A673 (cell line): ENCODE measurements around the gene EPO. TPM values are rescaled to one million over a fixed set of nuclear protein-coding genes. Genes with fewer than 3 reads are reported as not detected.
A peak's percentile ranks its signal among the peaks of the same experiment; 100 is the strongest.

Experiments used
- BruUV-seq: library from RNA; stranded (reverse); fragments of 400-500 nt; replicated peaks from 2 replicates; lab custom pipeline; 2021; lab: Mats Ljungman, UMichigan
- CTCF ChIA-PET: fragments of 300-600 bp; sonication (Branson Sonifier 250); formaldehyde crosslinking; loops from one replicate; lab custom pipeline; 2022; ENCODE audit warnings: antibody characterized with exemption; lab: Charles Lee
- POLR2A ChIA-PET: fragments of 300-600 bp; sonication (Branson Sonifier 250); formaldehyde crosslinking; loops from one replicate; lab custom pipeline; 2022; ENCODE audit warnings: antibody characterized with exemption; ENCODE audit not compliant: low non-redundant PET; lab: Charles Lee
- DNase-seq: peaks from one replicate; pipeline ENCODE4 v3.0.0-alpha.2; 2015; ENCODE audit warnings: low spot score
- H3K27ac ChIP-seq: fragments of 200-600 bp; sonication (generic); 2 replicates; pipeline ENCODE4 v1.5.1; 2016; ENCODE audit warnings: mixed run types, low read depth, mild to moderate bottlenecking, mixed read lengths, antibody characterized with exemption, low read length; ENCODE audit not compliant: poor library complexity, severe bottlenecking
- H3K27me3 ChIP-seq: fragments of 200-600 bp; sonication (generic); replicated peaks from 2 replicates; pipeline ENCODE4 v1.6.1; 2017; ENCODE audit warnings: mixed run types, low read depth, mild to moderate bottlenecking, mixed read lengths, antibody characterized with exemption, low read length; ENCODE audit not compliant: insufficient read depth, poor library complexity
- H3K36me3 ChIP-seq: fragments of 200-600 bp; sonication (generic); 2 replicates; pipeline ENCODE4 v1.6.1; 2016; ENCODE audit warnings: mixed run types, mild to moderate bottlenecking, mixed read lengths, antibody characterized with exemption, low read length; ENCODE audit not compliant: insufficient read depth, poor library complexity, severe bottlenecking
- H3K4me1 ChIP-seq: fragments of 200-600 bp; sonication (generic); 2 replicates; pipeline ENCODE4 v1.6.1; 2017; ENCODE audit warnings: mixed run types, mild to moderate bottlenecking, mixed read lengths, antibody characterized with exemption, low read length; ENCODE audit not compliant: insufficient read depth, poor library complexity, severe bottlenecking
- H3K4me3 ChIP-seq: fragments of 200-600 bp; sonication (generic); 2 replicates; pipeline ENCODE4 v1.5.1; 2016; ENCODE audit warnings: low read depth, mixed run types, mild to moderate bottlenecking, mixed read lengths, low read length; ENCODE audit not compliant: poor library complexity, severe bottlenecking
- H3K9me3 ChIP-seq: fragments of 200-600 bp; sonication (generic); 2 replicates; pipeline ENCODE4 v1.6.1; 2016; ENCODE audit warnings: mixed run types, low read depth, mild to moderate bottlenecking, mixed read lengths, antibody characterized with exemption, low read length; ENCODE audit not compliant: poor library complexity, severe bottlenecking
- CTCF ChIP-seq: fragments of 300-800, 200-600 bp; sonication (generic); conservative IDR thresholded peaks from 2 replicates; pipeline ENCODE4 v1.5.1; 2017; ENCODE audit warnings: low read depth, mild to moderate bottlenecking, antibody characterized with exemption, low read length, moderate library complexity, mixed read lengths
- EZH2 ChIP-seq: fragments of 200-600 bp; sonication (generic); IDR thresholded peaks from 2 replicates; pipeline ENCODE4 v1.6.1; 2017; ENCODE audit warnings: borderline replicate concordance, low read depth, mild to moderate bottlenecking, mixed read lengths, antibody characterized with exemption, low read length; ENCODE audit not compliant: poor library complexity, severe bottlenecking
- intact Hi-C: fragments of 100-400 bp; cut with micrococcal nuclease; formaldehyde crosslinking; loops from one replicate; pipeline ENCODE4 v1.10.0; 2022; ENCODE audit not compliant: unreplicated experiment
- total RNA-seq: library from RNA; stranded (reverse); gene quantifications from 2 replicates; pipeline ENCODE4 v1.2.3, GENCODE V29; 2021

Gene EPO
- total RNA-seq, 1 experiment from 2014 or later: 0.21 TPM

GRCh38 chr7:100673942-100674410 lies 46.3 kb upstream of the EPO start:
- no peaks in the 10 kb centered on the region for H3K27me3 ChIP-seq
- TF ChIP-seq CTCF (no peak), EZH2 (no peak)
- peak overlapping the region; percentile 98 for H3K4me3 ChIP-seq
- BruUV-seq: no TSS peak
- no peaks in the 10 kb centered on the region for H3K4me1 ChIP-seq
- no peaks in the 10 kb centered on the region for H3K9me3 ChIP-seq
- peak; percentile 63 for DNase-seq
- peak overlapping the region; percentile 99 for H3K27ac ChIP-seq
- CTCF ChIA-PET: no interaction called here
- POLR2A ChIA-PET: no interaction called here
- intact Hi-C loops: loop anchor here (5.0 to 10.0 kb wide), 3 partner anchors 42 to 197 kb away; partner anchors contain the start of genes FBXO24, LRCH4 and TSC22D4
- H3K36me3 ChIP-seq: peaks cover 24% of the 10 kb centered on the region

- H3K4me1 ChIP-seq: no peaks in the 10 kb centered on the region
- H3K27me3 ChIP-seq: no peaks in the 10 kb centered on the region
- no peak for TF ChIP-seq CTCF
- TF ChIP-seq EZH2: no peak
- peak overlapping the region; percentile 98 for H3K4me3 ChIP-seq
- intact Hi-C loops: loop anchor here (5.0 to 10.0 kb wide), 3 partner anchors 42 to 197 kb away; partner anchors contain the start of genes FBXO24, LRCH4 and TSC22D4
- peaks cover 27% of the 10 kb centered on the region for H3K36me3 ChIP-seq
- peak; percentile 39 for DNase-seq
- H3K9me3 ChIP-seq: no peaks in the 10 kb centered on the region
- ChIA-PET CTCF (no interaction called here), POLR2A (no interaction called here)
- peak overlapping the region; percentile 99 for H3K27ac ChIP-seq
- BruUV-seq: no TSS peak
Observed at GRCh38 chr7:100674411-100675104, 45.7 kb upstream of the EPO start.

GRCh38 chr7:100675105-100675451 lies 45.2 kb upstream of the EPO start:
- ChIA-PET POLR2A (no interaction called here), CTCF (no interaction called here)
- intact Hi-C loops: loop anchor here (10.0 kb wide), 1 partner anchor 90 kb away; the partner anchor contains the start of genes FBXO24 and LRCH4
- H3K36me3 ChIP-seq: peaks cover 33% of the 10 kb centered on the region
- no peak for DNase-seq
- H3K27ac ChIP-seq: peak overlapping the region; percentile 99
- H3K9me3 ChIP-seq: no peaks in the 10 kb centered on the region
- no peak for TF ChIP-seq CTCF
- no peak for TF ChIP-seq EZH2
- BruUV-seq: no TSS peak
- H3K4me3 ChIP-seq: peak overlapping the region; percentile 98
- no peaks in the 10 kb centered on the region for H3K27me3 ChIP-seq
- H3K4me1 ChIP-seq: peaks cover 1% of the 10 kb centered on the region
